ENCODE measurements around the gene ALG3. TPM values are rescaled to one million over a fixed set of nuclear protein-coding genes. Genes with fewer than 3 reads are reported as not detected.

ALG3 gene
- total and polyA plus RNA-seq, 5 donors: 17.3 to 23.3 (median 20.2) TPM

DNA sequence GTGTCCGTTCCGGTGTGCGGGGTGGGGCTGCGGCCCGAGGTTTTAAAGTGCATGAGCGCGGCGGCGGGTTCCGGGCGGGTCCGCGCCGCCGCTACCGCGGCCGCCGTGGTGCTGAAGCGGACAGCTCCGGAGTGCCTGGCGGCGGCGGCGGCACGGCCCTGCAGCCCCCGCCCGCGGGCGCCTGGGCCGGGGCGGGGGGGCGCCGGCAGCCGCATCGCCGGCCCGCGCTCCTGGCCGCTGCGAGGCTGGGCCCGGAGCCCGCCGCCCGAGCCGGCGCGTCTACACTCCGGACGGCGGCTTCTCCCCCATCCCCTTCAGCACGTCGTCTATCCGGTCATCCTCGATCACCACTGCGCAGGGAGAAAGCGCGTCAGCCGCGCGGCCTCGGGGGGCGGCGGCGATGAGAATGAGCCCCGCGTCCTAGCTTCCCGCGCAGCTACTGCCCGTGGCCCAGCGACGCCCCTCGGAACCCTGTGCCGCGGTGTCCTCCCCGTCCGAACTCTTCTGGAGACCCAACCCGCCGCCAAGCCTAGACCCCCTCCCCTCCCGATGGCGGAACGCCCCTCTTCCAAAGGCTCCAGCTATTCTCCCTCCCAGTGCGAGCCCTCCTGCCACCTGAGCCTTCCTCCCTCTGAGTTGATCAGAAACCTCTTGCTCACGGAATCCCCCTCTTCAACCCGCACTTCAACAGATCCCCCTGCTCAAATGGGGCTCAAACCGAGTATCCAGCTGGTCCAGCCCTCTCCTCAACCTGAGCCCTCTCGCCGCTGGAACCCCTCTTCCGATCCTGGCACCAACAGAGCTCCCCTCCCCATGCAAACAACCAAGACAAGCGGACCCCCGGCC lies 11.3 kb upstream of the ALG3 start:
- Histone ChIP-seq H3K27me3 (ENCODE audit: control insufficient read depth, insufficient read depth) (no peaks in the 10 kb centered on the region), H3K9me3 (ENCODE audit: control insufficient read depth, low read length) (no peaks in the 10 kb centered on the region), H3K4me3 (ENCODE audit: low read length) (peak overlapping the region; percentile 34), H3K27ac (ENCODE audit: low read length) (no peak overlapping the region), H3K4me1 (ENCODE audit: control insufficient read depth, insufficient read depth, low read length) (peaks cover 3% of the 10 kb centered on the region)
- DNase-seq: peak; percentile 34 to 76 (median 70)
- peak; percentile 53 for ATAC-seq
- under 1% methylated on average over 91 of the region's 91 CpGs for WGBS
- intact Hi-C loops (cut with DNase I): no loop called here

GRCh38 chr3:184259396-184259877 lies 10.7 kb upstream of the ALG3 start:
- no peaks in the 10 kb centered on the region for H3K27me3 ChIP-seq (ENCODE audit: control insufficient read depth, insufficient read depth)
- DNase-seq (no peak), ATAC-seq (no peak)
- WGBS: 11% methylated on average over 28 of the region's 28 CpGs
- intact Hi-C loops (cut with DNase I): no loop called here
- H3K27ac ChIP-seq (ENCODE audit: low read length): no peak overlapping the region
- peak overlapping the region; percentile 34 for H3K4me3 ChIP-seq (ENCODE audit: low read length)
- no peaks in the 10 kb centered on the region for H3K9me3 ChIP-seq (ENCODE audit: control insufficient read depth, low read length)
- peaks cover 3% of the 10 kb centered on the region for H3K4me1 ChIP-seq (ENCODE audit: control insufficient read depth, insufficient read depth, low read length)

DNA sequence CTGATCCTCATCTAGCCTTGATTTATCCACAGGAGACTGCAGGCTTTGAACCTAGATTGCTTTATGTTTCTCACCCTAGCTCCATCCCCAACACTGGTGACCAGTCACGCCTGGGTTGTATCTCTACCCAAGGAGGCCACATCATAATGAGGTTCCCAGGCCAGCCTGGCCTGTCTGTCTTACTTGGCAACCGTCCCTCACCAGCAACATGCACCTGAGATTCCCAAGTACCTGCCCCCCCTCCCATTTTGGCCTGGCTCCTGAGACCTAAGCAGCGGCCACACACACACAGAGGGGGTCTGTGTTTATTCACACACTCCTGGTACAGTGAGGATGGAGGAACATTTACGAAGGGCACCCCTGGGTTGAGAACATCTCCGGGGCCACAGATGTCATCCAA lies 10.2 kb upstream of the ALG3 start:
- Histone ChIP-seq H3K4me3 (ENCODE audit: low read length) (no peak overlapping the region), H3K4me1 (ENCODE audit: control insufficient read depth, insufficient read depth, low read length) (peaks cover 3% of the 10 kb centered on the region), H3K27me3 (ENCODE audit: control insufficient read depth, insufficient read depth) (no peaks in the 10 kb centered on the region), H3K27ac (ENCODE audit: low read length) (no peak overlapping the region), H3K9me3 (ENCODE audit: control insufficient read depth, low read length) (no peaks in the 10 kb centered on the region)
- DNase-seq (no peak), ATAC-seq (no peak)
- WGBS: 87% methylated on average over 5 of the region's 5 CpGs
- intact Hi-C loops (cut with DNase I): no loop called here

DNA sequence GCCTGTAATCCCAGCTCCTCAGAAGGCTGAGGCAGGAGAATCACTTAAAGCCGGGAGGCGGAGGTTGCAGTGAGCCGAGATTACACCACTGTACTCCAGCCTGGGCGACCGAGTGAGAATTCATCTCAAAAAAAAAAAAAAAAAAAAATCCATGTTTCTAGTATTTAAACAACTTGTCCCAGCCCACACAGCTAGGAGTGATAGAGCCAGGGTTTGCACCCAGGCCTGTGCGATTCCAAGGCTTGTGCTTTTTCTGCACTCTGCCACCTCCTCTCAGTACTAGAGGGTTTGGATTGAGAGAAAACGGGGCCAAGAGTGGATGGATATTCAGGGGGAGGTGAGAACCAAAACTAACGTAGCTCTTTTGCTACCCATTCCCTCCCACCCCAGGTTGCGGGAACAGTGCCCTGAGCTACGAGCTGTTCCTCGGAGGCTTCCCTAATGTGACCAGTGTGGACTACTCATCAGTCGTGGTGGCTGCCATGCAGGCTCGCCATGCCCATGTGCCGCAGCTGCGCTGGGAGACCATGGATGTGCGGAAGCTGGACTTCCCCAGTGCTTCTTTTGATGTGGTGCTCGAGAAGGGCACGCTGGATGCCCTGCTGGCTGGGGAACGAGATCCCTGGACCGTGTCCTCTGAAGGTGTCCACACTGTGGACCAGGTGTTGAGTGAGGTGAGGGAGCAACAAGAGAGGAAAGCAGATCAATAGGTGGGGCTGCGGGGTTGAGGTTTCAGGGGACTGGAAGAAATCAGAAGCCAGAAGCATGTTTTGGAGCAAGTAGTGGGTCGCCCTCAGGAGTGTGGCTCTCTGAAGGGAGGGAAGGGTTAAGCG lies 8.5 kb upstream of the ALG3 start:
- intact Hi-C loops (cut with DNase I): no loop called here
- no peak for DNase-seq
- no peaks in the 10 kb centered on the region for H3K27me3 ChIP-seq (ENCODE audit: control insufficient read depth, insufficient read depth)
- ATAC-seq: no peak
- 89% methylated on average over 23 of the region's 23 CpGs for WGBS
- no peak overlapping the region for H3K27ac ChIP-seq (ENCODE audit: low read length)
- H3K9me3 ChIP-seq (ENCODE audit: control insufficient read depth, low read length): no peaks in the 10 kb centered on the region
- no peak overlapping the region for H3K4me3 ChIP-seq (ENCODE audit: low read length)
- peaks cover 3% of the 10 kb centered on the region for H3K4me1 ChIP-seq (ENCODE audit: control insufficient read depth, insufficient read depth, low read length)

DNA sequence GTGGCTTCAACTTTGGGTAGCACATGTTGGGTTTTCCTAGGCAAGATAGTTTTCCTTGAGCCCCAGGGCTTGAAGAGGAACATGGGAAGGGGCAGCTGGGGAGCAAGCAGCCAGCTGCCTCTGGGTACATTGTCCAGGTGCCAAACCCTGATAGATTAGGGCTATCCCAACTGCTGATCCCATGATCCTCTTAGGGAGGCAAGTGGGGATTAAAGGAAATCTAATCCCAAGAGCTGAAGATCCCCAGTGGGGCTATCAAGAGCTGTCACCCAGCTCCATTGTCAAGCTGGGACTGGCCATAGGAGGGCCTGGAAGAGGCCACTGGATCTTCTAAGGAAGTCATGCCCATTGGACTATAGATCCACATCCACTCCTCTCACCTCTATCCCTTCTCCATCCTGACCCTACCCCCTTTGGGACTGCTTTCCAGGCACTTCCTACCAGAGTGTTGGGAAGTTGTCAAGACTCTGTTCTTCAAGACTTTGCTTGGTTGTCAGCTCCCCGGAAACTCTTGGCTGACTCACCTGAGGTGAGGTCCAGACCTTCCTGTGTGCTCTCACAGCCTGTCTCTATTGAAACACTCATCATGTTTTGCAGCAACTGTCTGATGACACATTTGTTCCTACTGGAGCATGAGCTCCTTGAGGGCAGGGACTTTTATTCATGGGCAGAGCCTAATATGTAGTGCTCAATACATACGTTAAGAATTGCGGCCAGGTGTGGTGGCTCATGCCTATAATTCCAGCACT lies 6.7 kb upstream of the ALG3 start:
- 95% methylated on average over 3 of the region's 3 CpGs for WGBS
- peaks cover 3% of the 10 kb centered on the region for H3K4me1 ChIP-seq (ENCODE audit: control insufficient read depth, insufficient read depth, low read length)
- intact Hi-C loops (cut with DNase I): no loop called here
- no peaks in the 10 kb centered on the region for H3K27me3 ChIP-seq (ENCODE audit: control insufficient read depth, insufficient read depth)
- DNase-seq (no peak), ATAC-seq (no peak)
- H3K27ac ChIP-seq (ENCODE audit: low read length): no peak overlapping the region
- H3K4me3 ChIP-seq (ENCODE audit: low read length): no peak overlapping the region
- no peaks in the 10 kb centered on the region for H3K9me3 ChIP-seq (ENCODE audit: control insufficient read depth, low read length)

GRCh38 chr3:184250167-184250828 lies 1.5 kb upstream of the ALG3 start:
- intact Hi-C loops (cut with DNase I): no loop called here
- Histone ChIP-seq H3K9me3 (ENCODE audit: control insufficient read depth, low read length) (no peaks in the 10 kb centered on the region), H3K4me3 (ENCODE audit: low read length) (peak overlapping the region; percentile 49), H3K27ac (ENCODE audit: low read length) (peak overlapping the region; percentile 40), H3K4me1 (ENCODE audit: control insufficient read depth, insufficient read depth, low read length) (no peaks in the 10 kb centered on the region), H3K27me3 (ENCODE audit: control insufficient read depth, insufficient read depth) (no peaks in the 10 kb centered on the region)
- peak; percentile 82 to 94 (median 91) for DNase-seq
- WGBS: 14% methylated on average over 20 of the region's 20 CpGs
- peak; percentile 84 to 88 for ATAC-seq

DNA sequence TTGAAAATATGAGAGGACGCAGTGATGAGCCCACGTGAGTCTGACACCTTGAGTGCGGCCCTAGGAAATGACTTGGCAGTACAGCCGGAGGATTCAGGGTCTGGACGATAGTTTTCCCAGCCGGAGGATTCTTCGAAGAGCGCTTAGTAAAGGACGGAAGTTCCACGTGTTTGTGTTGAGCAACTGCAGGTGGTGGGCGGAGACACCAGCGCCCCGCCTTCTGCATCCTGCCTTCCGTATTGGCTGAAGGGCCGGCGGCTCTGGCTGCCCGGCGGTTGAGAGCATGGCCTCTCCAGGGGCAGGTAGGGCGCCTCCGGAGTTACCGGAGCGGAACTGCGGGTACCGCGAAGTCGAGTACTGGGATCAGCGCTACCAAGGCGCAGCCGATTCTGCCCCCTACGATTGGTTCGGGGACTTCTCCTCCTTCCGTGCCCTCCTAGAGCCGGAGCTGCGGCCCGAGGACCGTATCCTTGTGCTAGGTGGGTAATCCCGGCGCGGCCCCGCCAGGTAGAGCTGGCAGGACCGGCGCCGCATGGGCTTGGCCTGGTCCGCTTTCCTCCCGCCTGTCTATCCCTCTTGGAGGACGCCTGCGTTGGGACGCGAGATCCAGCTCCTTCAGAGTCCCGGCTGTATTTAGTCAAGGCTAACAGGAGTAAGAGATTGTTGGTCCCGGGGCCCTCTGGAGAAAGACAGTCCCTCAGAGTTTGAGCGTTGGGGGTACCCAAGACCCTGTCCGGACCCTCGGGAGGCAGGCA lies 827 bp upstream of the ALG3 start, which contains the start of gene EEF1AKMT4:
TSS of gene EEF1AKMT4 (plus strand) at position 261 of the 755 bp plus-strand sequence. CDS start at position 284, 23 bp downstream.
- ATAC-seq: peak; percentile 99
- H3K4me3 ChIP-seq (ENCODE audit: low read length): peak within 1 kb of the TSS; percentile 49
- H3K27ac ChIP-seq (ENCODE audit: low read length): peak within 1 kb of the TSS; percentile 47
- peak; percentile 97 to 98 (median 98) for DNase-seq
- H3K27me3 ChIP-seq (ENCODE audit: control insufficient read depth, insufficient read depth): no peaks in the 10 kb centered on the region
- intact Hi-C loops (cut with DNase I): loop anchor here in 2 of 4 donors (10.0 kb wide), 2 partner anchors 105 to 355 kb away; no protein-coding TSS in a partner anchor
- WGBS: under 1% methylated on average over 54 of the region's 54 CpGs
- H3K4me1 ChIP-seq (ENCODE audit: control insufficient read depth, insufficient read depth, low read length): no peaks in the 10 kb centered on the region
- H3K9me3 ChIP-seq (ENCODE audit: control insufficient read depth, low read length): no peaks in the 10 kb centered on the region

- no peak overlapping the region for H3K4me3 ChIP-seq (ENCODE audit: low read length)
- no peak overlapping the region for H3K27ac ChIP-seq (ENCODE audit: low read length)
- intact Hi-C loops (cut with DNase I): loop anchor here in 2 of 4 donors (10.0 kb wide), 2 partner anchors 97 to 347 kb away; no protein-coding TSS in a partner anchor
- H3K4me1 ChIP-seq (ENCODE audit: control insufficient read depth, insufficient read depth, low read length): no peaks in the 10 kb centered on the region
- H3K9me3 ChIP-seq (ENCODE audit: control insufficient read depth, low read length): no peaks in the 10 kb centered on the region
- no peaks in the 10 kb centered on the region for H3K27me3 ChIP-seq (ENCODE audit: control insufficient read depth, insufficient read depth)
- ATAC-seq: no peak
- 80% methylated on average over 5 of the region's 5 CpGs for WGBS
- DNase-seq: no peak
Observed at GRCh38 chr3:184242297-184242685, 6.5 kb downstream of the ALG3 start.

- WGBS: 21% methylated on average over 46 of the region's 46 CpGs
- intact Hi-C loops (cut with DNase I): loop anchor here in 2 of 4 donors (10.0 kb wide), 2 partner anchors 97 to 347 kb away; no protein-coding TSS in a partner anchor
- no peak overlapping the region for H3K4me3 ChIP-seq (ENCODE audit: low read length)
- no peaks in the 10 kb centered on the region for H3K27me3 ChIP-seq (ENCODE audit: control insufficient read depth, insufficient read depth)
- H3K4me1 ChIP-seq (ENCODE audit: control insufficient read depth, insufficient read depth, low read length): no peaks in the 10 kb centered on the region
- no peak overlapping the region for H3K27ac ChIP-seq (ENCODE audit: low read length)
- DNase-seq (peak in 2 of 3 donors; percentile 74 to 76), ATAC-seq (peak; percentile 59 to 62)
- no peaks in the 10 kb centered on the region for H3K9me3 ChIP-seq (ENCODE audit: control insufficient read depth, low read length)
Observed at GRCh38 chr3:184241447-184242296, 7.1 kb downstream of the ALG3 start.

Data from right cardiac atrium (tissue), 5 donors.